GM19238 (cell line): ENCODE data around the gene CES1.
"Not testable (repeated sequence)": the region's sequence is repeated elsewhere in the genome, so short reads cannot be mapped to it uniquely, and the experiment has no call there.

Source experiments
- DNase-seq: peaks from one replicate; pipeline ENCODE4 v3.0.0; 2011; ENCODE audit warnings: low spot score; ENCODE audit not compliant: insufficient read length

Gene CES1

DNA sequence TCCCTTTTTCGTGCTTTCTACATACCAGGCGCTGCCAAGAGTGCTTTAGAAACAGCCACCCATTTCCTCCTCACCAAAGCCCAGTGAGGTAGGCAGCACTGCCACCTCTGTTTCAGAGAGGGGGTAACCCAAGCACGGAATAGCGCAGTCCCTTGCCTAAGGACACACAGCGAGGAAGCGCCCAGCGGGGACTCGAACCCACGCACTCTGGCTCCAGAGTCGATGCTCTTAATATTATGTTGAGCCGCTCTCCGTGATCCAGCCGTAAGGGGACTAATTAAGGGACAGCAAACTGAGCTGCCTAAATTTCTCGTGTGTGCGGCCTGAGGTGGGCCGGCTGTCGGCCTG, 497 bp downstream of the CES1 start:
- no peak for DNase-seq

- no peak for DNase-seq
These were observed 2.1 kb downstream of the CES1 start for GRCh38 chr16:55830658-55831294.

DNA sequence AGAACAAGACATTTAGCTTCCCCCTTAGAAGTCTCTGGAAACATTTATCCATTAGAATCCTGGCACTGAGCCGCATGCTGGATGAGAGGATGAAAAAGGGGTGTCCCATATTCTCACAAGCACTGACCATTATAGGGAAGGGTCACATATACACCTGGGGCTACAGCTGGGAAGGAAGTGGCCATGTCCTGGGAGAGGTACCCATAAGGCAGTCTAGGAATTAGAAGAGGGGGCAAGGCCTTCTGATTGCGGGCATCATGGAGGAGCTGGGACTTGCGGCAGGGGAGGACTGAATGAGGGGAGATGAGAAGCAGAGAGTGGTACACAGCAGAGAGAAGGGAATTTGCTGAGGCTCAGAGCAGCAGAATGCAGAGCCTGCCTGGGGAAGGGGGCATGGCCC, 3.7 kb downstream of the CES1 start:
- DNase-seq: not testable (repeated sequence)

- no peak for DNase-seq
These were observed 4.2 kb downstream of the CES1 start for GRCh38 chr16:55828680-55829079.

GRCh38 chr16:55825115-55825728, 7.7 kb downstream of the CES1 start:
- DNase-seq: no peak

GRCh38 chr16:55824473-55825000, 8.4 kb downstream of the CES1 start:
- no peak for DNase-seq

DNA sequence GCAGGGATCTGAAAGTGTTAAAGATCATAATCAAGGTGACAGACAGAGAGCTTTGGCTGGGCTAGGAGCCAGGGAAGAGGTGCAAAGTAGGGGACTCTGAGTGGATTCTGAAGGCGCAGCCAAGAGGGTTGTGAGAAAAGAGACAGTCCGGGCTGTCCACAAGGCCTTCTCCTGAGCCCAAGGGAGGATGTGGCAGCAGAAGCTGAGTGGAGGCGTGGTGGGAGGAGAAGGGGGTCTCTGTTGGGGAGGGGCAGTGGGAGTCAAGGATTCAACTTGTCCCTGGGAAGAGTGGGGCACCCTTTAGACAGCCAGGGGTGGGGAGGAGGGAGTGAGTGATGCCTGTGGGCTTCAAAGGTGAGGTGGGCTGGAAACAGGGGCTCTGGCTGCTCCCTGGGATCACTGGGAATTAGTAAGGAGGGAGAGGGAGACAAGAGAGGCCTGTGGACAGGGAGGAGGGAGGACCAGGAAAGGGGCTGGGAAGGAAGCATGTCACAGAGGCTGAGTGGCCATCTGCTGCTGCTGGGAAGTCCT, 10.6 kb downstream of the CES1 start:
- no peak for DNase-seq

- DNase-seq: no peak
These were observed 11.7 kb downstream of the CES1 start for GRCh38 chr16:55821210-55821609.

GRCh38 chr16:55820615-55821014, 12.3 kb downstream of the CES1 start:
- DNase-seq: no peak

DNA sequence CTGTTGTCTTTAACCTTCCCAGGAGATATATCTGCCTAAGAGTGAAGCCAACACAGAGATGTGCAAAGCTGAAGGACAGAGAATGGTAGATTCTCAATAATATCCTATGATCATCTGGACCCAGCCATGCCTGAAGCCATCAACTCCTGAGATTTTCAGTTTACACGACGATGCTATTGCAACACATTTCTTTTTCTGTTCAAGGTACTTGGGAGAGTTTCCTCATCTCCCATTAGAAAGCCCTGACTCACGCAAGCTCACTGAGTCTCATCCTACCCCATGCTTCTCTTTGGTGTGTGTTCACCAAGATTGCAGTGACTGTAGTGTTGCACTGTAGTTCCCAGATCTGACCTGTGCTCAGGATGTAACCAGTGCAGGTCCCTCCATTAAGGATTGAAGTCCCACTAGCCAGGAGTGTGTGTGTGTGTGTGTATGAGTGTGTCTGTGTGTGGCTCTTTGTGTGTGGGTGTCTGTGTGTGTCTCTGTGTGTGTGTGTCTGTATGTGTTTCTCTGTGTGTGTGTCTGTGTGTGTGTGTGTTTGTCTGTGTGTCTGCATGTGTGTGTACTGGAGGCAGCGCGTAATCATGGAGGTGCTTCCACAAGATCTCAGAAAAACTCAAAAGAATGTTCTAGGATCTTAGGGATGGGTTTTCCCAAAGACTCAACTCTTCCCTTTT, 15.5 kb downstream of the CES1 start:
- DNase-seq: no peak

GRCh38 chr16:55816222-55816621, 16.7 kb downstream of the CES1 start:
- not testable (repeated sequence) for DNase-seq

GRCh38 chr16:55815320-55815719, 17.6 kb downstream of the CES1 start:
- no peak for DNase-seq

- DNase-seq: not testable (repeated sequence)
These were observed 18.7 kb downstream of the CES1 start for GRCh38 chr16:55814174-55814573.

- not testable (repeated sequence) for DNase-seq
These were observed 19.2 kb downstream of the CES1 start for GRCh38 chr16:55813730-55814129.

GRCh38 chr16:55812951-55813350, 19.9 kb downstream of the CES1 start:
- DNase-seq: no peak

GRCh38 chr16:55811811-55812210, 21.1 kb downstream of the CES1 start:
- no peak for DNase-seq

DNA sequence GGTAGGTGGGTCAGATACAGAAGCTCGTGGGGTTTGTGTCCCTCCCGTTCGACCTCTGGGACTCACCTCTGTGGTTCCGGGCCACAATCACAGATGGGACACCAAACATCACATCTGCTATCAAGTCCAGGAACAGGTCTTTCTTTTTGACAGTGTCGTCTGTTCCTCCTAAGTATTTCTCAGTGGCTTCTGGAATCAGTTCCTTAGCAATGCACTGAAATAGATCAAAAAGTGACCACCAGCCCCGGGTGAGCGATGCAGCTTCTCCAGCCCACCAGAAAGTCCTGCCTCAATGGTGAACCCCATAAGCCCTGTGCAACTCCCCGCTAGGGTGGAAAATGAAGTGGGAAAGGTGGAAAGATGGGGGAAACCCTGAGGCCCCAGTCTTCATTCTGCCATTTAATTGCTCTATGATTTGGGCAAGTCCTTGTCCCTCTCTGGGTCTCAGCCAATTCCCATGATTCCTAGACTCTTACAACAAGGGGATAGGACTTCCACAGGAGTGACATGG, 22.4 kb downstream of the CES1 start:
- DNase-seq: no peak

DNA sequence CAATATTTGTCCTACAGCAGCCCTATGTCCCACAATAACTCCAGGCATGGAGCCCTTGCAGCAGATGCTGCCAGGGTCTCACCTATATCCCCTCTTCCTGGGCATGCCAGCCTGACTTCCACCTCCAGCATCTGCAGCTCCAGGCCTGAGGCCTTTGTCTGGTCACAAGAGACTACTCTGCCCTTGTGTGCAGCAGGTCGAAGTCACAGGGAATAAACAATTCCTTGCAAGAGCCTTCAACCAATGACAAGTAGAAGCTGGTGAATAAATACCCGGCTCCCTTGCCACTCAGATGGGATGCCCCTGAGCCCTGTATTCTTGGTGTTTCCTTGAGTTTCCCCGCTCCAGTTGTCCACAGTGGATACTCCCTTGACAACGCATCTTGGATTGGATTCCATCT, 23.0 kb downstream of the CES1 start:
- DNase-seq: no peak

- DNase-seq: no peak
These were observed 23.5 kb downstream of the CES1 start for GRCh38 chr16:55809386-55809785.

DNA sequence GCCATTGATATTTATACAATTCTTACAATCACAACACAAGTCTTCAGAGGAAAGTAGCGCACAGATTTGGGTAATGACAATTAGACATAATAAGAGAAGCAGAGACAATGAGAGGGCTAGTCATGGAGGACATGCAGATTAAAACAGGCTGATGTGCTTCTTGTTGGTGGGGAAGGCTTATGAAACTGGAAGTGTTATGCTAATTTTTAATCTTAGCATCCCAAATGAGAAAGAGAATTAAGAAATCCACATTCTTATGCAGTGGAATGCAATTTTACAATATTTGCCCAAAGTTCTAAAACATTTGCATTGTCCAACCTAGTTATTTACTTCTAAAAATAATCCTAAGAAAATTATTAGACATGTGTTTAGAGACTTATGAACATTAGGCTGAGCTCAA, 24.6 kb downstream of the CES1 start:
- DNase-seq: not testable (repeated sequence)

DNA sequence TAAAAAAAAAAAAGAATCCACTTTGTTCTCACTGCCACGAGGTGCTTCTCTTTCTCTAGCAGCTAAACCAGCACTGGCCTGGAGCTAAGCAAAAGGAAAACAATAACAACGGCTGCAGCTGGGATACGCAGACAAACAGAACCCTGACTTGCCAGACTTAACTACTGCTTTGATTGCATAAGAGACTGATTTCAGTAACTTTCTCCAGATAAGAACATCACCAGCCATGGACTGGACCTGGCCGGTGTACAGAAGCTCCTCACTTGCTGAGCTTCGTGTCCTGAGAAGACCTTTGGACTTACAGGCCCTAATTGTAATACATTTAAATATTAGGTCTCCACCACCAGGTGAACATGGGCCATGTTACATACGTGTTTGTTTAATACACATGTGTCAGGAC, 27.8 kb downstream of the CES1 start:
- not testable (repeated sequence) for DNase-seq

- DNase-seq: not testable (repeated sequence)
These were observed 29.2 kb downstream of the CES1 start for GRCh38 chr16:55803681-55804080.
